OCI-LY7 (cell line): ENCODE results near the gene KLC1.

Experiments used
- CTCF ChIP-seq: fragments of 200-600 bp; sonication (generic); conservative IDR thresholded peaks from 2 replicates; pipeline ENCODE4 v1.5.1; 2014; ENCODE audit warnings: mild to moderate bottlenecking, antibody characterized with exemption, low read length, moderate library complexity, mixed read lengths
- EZH2phosphoT487 ChIP-seq: fragments of 200-600 bp; sonication (generic); IDR thresholded peaks from 2 replicates; pipeline ENCODE4 v1.6.1; 2018; ENCODE audit warnings: low read depth, borderline replicate concordance, mild to moderate bottlenecking, mixed run types, antibody characterized with exemption, low read length, moderate library complexity, mixed read lengths

GRCh38 chr14:103739466-103739792 is 110.4 kb downstream of the KLC1 start:
- TF ChIP-seq CTCF, result no peak
- no peak for TF ChIP-seq EZH2phosphoT487
